HT-29 (cell line): Measurements from ENCODE around the gene CNPY1. TPM values are rescaled to one million over a fixed set of nuclear protein-coding genes. Genes with fewer than 3 reads are reported as not detected.
"Not testable (repeated sequence)": the region's sequence is repeated elsewhere in the genome, so short reads cannot be mapped to it uniquely, and the experiment has no call there.

Experiments
- DNase-seq: peaks from one replicate; pipeline ENCODE4 v3.0.0-alpha.2; 2015; ENCODE audit warnings: low spot score
- total RNA-seq: library from RNA; depleted of rRNA; stranded (reverse); fragments of >200 nt; shearing (Covaris generic); gene quantifications from 2 replicates; pipeline ENCODE4 v1.2.3, GENCODE V29; 2014; rRNA removed

Gene CNPY1
- total RNA-seq = not detected in 2 replicates

GRCh38 chr7:155546449-155546848 lies at the start of gene CNPY1:
CNPY1 (minus strand) TSS chr7:155546559; CDS start chr7:155545929, 630 bp downstream.
- DNase-seq = not testable (repeated sequence)

DNA sequence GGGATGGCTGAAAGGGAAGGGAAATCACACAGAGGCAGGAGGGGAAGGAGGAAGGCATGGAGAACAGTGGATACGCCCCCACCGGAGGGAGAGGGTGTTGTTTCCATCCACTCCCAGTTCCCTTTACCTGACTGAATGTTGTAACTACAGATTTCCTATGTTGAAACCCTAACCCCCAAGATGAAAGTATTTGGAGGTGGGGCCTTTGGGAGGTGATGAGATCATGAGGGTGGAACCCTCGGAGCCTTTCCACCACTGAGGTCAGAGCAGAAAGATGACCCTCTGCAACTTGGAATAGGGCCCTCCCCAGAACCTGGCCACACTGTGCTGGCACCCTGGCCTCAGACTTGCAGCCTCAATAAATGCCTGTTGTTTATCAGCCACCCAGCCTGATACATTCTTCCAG lies 48.6 kb upstream of the CNPY1 start:
- peak; percentile 32 for DNase-seq

DNA sequence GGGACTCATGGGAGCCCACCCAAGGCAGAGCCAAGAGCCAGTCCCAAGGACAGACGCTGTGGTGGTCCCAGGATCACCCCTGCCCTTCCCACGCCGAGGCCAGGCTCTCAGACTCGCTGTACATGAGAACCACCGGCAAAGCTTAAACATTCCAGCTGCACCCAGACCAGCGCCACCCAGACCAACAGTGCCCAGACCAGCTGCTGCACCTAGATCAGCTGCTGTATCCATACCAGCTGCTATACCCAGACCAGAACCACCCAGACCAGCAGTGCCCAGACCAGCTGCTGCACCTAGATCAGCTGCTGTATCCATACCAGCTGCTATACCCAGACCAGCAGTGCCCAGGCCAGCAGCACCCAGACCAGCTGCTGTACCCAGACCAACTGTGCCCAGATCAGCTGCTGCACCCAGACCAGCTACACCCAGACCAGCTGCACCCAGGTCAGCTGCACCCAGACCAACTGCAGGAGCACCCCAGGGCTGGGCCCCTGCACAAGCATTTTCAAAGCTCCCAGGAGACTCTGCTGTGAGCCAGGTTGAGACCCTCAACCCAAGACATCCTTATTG lies 47.9 kb upstream of the CNPY1 start:
- DNase-seq = peak; percentile 85

DNA sequence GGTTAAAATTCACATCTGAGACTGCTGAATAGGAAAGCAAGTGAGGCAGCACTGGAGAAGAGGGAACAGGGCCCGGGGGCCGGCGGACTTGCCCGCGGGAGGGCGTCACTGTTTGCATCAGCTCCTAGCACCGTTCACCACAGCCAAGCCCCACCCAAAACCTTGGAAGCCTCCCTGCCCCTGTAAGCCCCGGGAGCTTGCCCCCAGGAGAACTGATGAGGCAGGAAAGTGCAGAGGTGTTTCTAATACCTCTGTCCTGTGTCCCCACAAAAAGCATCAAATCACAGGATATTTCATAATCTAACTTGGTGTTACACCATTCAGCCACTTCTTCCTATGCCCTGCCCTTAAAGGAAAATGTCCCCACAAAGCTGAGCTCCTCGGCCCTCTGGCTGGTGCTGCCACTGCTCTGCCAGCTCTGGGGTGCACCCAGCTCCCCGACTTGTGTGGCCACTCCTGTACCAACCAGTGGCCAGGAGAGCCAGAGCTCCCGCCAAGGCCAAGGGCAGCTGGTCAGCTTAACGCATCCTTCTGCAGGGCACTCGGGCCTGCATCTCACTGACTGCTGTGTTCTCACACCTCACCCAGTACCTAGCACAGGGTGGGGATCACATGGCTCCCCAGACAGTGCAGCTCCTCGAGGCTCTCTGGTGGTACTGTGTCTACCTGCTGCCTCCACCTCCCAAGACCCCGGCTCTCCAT lies 47.3 kb upstream of the CNPY1 start:
- peak; percentile 68 for DNase-seq

DNA sequence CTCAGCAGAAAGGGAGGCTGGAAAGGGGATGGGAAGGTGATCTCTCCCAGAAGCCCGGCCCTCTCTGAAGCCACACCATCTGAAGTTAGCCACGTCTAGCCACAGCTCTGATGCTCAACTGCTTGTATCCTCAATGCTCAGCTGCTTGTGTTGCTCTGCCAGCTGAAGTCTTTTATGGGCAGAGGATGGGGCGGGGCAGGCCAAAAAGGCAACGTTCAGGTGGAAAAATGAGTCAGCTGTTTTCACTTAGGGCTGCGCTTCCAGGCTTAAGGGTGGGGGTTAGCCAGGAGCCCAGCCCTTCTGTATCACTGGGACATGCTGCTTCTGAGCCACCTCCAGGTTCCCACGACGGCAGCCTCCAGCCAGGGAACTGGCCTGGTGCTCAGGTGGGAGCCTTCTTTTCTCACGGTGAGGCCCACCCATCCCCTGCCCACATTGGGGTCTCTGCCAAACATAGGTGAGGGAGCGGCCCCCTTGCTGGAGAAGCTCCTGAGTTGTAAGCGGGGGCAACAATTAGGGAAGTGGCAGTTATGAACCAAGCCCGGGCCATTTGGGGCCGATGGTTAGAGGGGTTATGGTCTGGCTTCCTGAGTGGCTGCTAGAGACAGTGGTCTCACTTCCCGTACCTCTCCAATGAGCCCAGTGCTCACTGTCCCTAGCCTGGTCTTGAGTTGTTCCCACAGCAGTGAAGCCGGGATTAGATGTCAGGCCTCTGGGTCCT lies 44.9 kb upstream of the CNPY1 start:
- DNase-seq = peak; percentile 77

DNA sequence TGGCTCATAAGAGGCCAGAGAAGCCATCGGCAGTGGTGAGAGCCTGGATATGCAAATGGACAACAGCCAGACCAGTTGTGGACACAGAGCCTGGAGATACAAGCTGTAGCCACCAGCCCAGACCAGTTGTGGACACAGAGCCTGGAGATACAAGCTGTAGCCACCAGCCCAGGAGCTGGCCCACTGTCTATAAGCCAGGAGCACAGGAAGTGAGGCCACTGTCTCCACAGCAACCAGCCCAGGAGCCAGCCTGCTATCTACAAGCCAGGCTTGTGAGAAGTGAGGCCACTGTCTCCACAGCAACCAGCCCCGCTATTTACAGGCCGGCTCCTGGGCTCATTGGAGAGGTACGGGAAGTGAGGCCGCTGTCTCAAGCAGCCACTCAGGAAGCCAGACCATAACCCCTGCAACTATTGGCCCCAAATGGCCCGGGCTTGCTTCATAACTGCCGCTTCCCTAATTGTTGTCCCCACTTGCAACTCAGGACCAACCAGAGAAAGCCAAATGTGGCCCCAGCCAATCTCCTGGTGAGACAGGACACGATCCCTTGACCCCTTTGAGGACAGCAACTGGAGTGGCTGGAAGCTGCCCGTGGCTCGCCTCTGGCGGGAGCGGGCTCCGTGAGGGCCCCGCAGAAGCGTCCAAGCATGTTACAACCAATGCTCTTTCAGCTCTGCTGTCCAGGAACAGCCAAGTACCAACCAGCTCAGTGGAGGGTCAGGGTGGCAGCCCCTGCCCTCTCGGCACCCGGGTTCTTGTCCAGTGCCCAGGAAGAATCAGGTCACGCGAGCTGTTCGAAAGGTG lies 44.1 kb upstream of the CNPY1 start:
- DNase-seq = peak; percentile 73

DNA sequence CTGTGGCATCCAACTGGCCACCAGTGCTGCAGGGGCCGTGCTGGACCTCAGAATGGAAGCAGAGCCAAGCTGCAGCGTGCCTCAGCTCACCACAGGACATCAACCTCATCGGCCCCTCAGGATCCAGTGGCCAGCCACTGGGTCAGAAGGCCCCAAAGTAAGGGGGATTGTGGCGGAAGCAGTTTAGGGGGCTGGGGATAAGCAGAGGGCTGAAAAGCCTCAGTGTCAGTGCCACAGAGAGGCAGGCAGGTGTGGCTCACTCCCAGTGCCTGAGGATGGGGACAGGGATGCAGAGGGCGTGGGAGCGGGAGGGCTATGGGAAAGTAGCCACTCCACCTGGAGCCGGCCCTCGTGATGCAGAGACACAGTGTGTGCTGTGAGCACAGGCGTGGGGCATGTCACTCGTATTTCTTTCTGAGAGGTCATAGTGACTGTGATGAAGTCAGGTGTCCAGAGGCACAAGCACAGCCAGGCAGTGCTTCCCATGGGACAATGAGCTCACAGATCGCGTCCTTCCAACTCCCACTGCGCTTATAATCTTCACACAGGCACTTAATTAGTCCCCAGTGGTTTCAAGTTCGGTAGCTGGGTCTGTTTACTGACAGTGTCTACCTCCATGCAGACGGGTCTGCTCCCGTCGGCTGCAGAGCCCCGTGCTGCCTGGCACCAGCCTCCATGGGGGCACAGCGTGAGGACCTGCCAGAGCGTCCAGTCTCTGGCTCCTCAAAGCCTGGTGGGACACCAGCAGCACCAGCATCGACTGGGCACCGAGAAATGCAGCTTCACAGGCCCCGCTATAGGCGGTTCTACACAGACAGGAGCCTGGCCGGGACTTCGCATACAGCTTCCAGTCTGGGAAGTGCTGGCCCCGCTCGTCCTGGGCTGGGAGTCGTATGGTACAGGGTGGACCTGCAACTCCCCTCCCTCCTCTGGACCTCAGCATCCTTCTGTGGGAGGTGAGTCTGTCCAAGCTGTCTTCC lies 42.9 kb upstream of the CNPY1 start:
- DNase-seq = no peak

GRCh38 chr7:155588468-155588998 lies 42.2 kb upstream of the CNPY1 start:
- no peak for DNase-seq

- DNase-seq = no peak
Observed at GRCh38 chr7:155587486-155587885, 41.1 kb upstream of the CNPY1 start.

- DNase-seq = no peak
Observed at GRCh38 chr7:155586843-155587440, 40.6 kb upstream of the CNPY1 start.

DNA sequence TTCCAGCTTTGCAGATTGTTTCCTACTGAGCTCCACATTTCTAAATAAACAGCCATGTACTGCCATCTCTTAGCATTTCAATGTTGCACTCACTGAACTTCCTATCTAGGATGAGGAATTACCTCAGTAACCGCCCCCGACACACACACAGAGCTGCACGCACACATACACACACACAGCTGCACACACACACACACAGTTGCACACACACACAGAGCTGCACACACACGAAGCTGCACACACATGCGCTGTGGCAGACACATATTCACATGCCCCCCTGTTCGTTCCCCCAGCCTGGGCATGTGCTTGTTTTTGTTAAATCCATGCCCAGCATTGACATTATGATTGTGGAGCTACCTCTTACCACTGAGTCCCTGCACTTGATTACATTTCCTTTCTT lies 39.6 kb upstream of the CNPY1 start:
- DNase-seq = no peak

GRCh38 chr7:155585532-155585895 lies 39.2 kb upstream of the CNPY1 start:
- no peak for DNase-seq

DNA sequence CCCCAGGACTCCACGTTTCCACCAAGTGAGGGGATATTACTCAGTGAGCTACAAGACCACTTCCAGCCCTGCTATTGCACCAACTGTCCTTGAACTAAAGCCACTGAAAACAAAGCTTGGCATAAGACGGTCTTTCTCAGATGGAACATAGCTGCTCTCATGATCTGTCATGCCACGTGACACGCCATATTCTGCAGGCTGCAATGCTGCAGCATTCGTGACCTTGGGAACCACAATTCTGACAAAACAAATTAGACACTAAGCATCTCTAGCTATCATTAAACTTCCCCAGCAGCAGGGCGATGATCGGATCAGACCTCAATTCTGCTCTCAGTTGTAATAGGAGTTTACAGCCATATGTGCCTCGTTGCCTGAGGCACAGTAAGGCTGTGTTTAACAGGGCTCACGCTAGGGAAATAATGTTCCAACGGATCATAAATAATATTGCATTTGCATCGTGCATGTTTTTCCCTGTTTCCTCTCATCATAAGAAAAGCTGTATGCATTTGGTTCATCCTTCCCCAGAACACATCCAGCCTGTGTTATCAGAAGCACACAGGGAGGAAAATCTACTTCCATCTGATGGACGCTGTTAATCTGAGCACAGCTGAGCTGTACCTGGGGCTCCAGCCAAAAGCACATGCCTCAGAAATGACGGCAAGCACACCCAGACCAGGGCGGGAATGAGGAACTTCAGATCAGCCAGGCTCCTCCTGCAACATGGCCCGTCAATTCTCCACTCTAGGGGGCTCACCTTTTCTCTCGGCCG lies 38.6 kb upstream of the CNPY1 start:
- no peak for DNase-seq

GRCh38 chr7:155584261-155584660 lies 37.9 kb upstream of the CNPY1 start:
- DNase-seq = no peak

DNA sequence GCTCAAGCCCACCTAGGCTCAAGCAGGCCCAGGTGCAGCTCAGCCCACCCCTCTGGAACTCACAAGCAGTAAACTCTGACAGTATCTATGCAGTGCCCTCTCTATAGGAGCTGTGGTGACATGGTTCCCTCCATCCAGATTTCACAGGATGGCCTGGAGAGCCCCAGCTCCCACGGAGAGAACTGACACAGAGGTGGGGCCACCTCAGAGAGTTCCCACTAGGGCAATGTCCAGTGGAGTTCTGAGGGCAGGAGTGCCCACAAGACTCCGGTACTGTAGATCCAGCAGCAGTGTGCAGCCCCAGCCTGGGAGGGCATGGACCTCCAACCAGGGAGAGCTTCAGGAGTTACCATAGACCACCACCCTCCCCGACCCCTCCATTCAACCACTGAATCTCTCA lies 37.3 kb upstream of the CNPY1 start:
- DNase-seq = no peak

- no peak for DNase-seq
Observed at GRCh38 chr7:155581954-155582353, 35.6 kb upstream of the CNPY1 start.

- no peak for DNase-seq
Observed at GRCh38 chr7:155581107-155581830, 34.9 kb upstream of the CNPY1 start.

DNA sequence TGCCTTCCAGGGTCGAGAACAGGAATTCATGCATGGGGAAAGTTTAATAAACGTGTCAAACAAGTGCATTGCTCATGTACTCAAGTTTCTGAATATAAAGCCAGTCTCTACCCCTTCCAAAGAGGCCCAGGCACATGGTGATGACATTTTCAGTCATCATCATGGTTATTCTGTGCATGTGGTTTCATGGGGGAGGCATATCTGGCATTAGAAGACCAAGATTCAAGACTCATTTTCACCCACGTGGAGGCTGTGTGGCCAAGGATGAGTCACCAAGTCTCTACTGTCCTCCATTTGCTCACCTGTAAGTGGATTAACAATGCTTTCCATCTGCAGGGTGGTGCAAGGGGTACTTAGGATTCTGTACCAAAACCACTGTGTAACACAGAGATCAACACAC lies 34.0 kb upstream of the CNPY1 start:
- no peak for DNase-seq

DNA sequence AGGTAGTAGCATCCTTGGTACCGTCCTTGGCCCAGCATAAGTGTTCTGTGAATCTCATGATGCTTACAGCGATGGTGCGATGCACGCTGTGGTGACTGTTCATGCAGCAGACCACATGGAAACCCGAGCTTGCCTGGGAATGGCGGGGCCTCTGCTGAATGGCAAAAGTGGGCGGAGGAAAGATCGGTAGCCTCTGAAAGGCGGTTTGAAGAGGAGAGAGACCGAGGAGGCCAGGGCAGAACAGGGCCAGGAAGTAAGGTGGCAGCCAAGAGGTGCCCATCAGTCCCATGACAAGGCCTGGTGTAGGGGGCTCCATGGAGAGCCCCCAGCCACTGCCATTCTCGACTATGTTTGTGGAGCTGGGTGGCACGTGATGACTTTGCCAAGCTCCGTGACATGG lies 33.2 kb upstream of the CNPY1 start:
- DNase-seq = no peak
